HG02870 (cell line): ENCODE measurements around the gene TASOR2.

Source experiments
- ATAC-seq: cut with Tn5 transposase; IDR thresholded peaks from one replicate; pipeline ENCODE4 v1.9.1; 2021; ENCODE audit warnings: mild to moderate bottlenecking, moderate library complexity; ENCODE audit not compliant: unreplicated experiment

TASOR2 gene

GRCh38 chr10:5683065-5683464, 1.6 kb upstream of the TASOR2 start:
- ATAC-seq: no peak

DNA sequence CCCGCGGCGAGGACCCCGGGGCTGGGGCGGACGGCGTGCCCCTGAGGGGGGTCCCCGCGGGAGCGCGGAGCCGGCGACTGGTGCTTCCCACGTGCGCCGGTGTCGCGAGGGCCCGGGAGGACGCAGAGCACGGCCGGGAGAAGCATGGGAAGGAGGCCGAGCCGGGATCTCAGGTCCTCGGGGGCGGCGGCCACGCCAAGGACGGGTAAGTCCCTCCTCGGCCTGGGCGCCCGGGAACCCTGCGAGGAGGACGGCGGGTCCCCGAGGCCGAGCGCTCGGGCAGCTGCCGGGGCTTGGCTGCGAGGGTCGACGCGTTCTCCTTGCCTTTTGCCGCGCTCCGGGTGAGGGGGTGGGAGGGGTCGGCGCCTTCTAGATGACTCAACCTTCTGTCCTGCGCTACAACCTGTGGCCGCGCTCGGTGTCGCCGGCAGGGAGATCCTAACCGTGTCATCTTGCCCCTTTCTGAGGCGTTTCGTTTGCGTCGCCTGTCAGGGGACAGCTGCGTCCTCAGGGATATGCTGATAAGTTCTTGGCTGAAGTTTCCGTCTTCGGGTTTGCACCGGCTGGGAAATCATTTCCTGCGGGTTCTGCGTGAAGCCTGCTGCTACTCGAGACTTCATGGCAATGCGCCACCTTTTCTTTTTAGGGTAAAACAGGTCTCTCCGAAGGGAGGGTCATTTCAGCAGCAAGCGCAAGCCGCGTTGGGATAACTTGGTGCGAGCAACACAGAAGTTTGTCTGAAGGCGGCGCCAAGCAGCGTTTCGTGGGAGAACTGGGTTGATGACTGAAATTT, 529 bp downstream of the TASOR2 start:
- peak; percentile 50 for ATAC-seq

DNA sequence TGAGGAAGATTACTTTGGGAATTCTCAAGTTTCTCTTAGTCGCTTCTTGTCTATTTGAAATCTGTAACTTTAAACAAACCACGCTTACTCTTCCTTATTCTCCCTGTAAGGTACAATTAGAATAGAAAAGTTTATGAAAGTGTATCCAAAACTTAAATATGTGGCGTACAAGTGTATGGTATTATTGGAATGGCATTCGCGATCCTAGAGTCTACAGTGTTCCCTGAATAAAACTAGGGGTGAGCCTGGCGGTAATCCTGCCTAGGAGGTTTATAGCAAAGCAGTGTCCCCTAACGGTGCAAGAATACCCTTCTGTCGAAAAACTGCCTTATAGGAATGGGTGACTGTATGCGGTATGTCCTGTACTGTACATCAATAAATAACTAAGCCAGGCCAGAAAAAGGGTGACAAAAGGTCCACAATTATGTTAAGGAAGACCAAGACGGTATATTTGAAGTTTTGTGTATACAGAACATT, 1.2 kb downstream of the TASOR2 start:
- no peak for ATAC-seq

DNA sequence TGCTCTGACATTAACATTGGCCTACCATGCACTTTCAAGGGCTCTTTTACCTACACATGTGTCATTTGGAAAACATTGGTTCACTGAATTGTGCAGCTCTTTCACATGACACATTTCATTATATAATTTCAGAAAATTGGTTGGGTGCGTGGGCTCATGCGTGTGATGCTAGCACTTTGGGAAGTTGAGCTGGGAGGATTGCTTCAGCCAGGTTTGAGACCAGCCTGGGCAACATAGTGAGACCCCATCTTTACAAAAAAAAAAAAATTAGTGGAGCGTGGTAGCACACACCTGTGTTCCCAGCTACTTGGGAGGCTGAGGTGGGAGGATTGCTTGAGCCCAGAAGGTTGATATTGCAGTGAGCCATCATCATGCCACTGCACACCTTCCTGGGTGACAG, 3.9 kb downstream of the TASOR2 start:
- no peak for ATAC-seq

GRCh38 chr10:5691786-5692185, 7.1 kb downstream of the TASOR2 start:
- no peak for ATAC-seq

DNA sequence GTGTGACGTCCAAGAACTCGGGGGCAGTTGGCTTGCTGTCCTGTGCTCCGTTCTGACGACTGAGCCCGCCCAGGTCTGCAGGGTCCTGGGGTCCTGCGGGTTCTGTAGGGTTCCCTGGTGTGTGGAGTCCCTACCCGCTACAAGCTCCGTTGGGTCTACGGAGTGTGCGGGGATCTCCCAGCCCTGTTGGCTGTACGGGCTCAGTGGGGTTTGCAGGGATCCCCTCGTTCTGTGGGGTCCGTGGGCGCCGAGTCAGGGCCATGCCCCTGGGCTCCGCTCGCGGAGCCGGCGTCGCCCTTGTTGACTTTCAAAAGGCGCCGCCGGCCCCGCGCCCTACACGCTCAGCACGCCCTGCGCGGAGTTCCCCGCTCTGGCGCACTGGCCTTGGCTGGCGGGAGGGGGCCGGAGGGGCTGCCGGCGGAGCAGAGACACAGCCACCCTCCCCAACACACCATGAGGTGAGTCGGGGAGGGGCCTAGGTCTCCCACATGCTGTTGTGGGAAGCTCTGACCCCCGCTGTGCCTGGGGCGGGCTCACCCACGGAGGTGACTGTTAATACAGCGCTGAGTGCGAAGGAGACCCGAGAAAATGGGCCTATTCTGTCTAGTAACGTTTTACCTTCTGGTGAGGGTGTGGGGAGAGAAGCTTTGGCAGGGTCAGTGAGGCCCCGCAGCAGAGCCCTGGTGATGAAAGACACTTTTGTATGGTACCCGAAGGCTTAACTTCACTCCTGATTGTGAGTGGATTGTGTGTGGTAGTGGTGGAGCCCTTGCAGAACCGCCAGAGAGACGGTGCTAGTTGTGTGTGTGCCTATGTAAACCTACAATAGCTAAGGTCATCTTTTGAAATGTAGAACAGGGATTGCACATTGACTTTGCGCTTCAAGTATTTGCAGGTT, 8.1 kb downstream of the TASOR2 start:
- peak; percentile 71 for ATAC-seq

DNA sequence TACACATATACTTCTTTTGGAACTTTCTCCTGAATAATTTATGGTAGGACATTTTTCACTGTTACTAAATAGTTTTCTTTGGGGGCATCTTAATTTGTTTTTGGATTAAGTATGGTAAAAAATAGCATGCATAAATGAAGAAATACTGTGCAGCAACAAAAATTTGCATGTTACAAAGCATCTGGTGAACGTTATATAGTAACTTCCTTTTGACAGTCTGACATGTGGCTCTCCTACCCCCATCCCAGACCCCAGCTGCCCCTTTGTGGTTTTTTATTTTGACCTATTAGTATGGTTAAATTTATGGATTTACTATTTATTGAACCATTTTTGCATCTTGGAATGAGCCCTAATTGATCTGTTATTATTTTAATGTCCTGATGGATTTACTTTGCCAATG, 9.9 kb downstream of the TASOR2 start:
- no peak for ATAC-seq

GRCh38 chr10:5697342-5697741, 12.7 kb downstream of the TASOR2 start:
- no peak for ATAC-seq

DNA sequence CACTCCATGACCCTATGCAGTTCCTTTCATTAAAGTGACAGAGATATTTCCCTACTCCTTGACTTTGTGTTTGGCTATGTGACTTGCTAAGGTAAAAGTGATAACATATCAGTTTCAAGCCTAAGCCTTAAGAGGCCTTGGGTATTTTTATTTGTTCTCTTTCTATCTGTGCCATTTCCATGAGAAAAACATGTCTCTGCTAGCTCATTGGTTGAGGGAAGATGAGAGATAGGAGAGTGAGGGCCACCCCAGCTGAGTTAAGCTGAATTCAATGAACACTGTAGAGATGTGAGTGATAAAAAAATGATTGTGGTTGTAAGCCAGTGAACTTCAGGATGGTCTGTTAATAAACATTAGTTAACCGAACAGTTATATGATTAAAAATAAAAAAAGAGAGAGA, 13.4 kb downstream of the TASOR2 start:
- ATAC-seq: no peak

DNA sequence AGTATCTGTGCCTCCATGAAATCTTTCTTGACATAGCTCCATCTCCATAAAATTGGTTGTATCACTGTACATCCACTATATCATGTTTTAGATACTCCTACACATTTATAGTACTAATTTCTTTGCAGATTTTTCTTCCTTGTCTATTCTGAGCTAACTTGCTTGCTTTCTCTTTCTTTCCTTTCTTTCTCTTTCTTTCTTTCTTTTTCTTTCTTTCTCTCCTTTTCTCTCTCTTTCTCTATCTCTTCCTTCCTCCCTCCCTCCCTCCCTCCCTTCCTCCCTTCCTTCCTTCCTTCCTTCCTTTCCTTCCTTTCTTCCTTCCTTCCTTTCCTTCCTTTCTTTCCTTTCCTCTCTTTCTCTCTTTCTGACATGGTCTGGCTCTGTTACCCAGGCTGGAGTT, 23.7 kb downstream of the TASOR2 start:
- no peak for ATAC-seq

GRCh38 chr10:5709865-5710264, 25.2 kb downstream of the TASOR2 start:
- ATAC-seq: no peak

- ATAC-seq: no peak
Measured at GRCh38 chr10:5710859-5711258, 26.2 kb downstream of the TASOR2 start.

- ATAC-seq: no peak
Measured at GRCh38 chr10:5711642-5712041, 27.0 kb downstream of the TASOR2 start.

GRCh38 chr10:5719546-5719945, 34.9 kb downstream of the TASOR2 start:
- no peak for ATAC-seq

DNA sequence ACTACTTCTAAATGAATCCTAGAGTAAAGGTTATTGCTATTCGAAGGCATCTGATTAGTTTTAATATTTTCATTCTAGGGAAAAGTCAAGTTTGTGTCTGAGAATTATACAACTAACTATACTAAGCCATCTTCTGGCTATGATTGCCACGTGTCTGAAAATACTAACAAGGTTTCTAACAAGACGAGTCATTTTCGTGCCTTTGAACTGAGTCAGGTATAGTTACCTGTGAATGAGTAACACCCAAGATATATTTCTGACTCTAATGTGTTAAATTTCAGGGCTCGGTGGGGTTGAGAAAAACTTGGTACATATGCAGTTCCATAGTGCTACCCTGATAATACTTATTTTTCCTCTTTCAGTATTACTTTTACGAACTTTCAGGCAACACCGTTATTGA, 35.5 kb downstream of the TASOR2 start:
- ATAC-seq: no peak

DNA sequence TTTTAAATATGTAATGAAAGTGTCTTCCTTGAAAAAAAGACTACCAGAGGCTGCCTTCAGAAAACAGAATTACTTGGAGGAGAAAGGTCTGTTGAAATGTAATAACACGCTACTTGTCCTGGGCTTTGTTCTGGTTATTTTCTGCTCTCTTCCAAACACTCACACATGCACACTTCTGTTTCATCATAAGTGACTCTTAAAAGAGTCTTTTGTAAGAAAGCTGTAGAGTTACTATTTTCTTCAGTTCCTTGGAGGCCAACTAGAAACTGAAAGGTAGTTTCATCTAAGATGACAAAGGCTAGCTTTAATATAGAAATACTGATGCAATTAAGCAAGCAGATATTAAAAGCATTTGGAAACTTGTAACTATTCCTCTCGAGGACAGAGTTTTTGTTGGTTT, 39.1 kb downstream of the TASOR2 start:
- no peak for ATAC-seq

GRCh38 chr10:5730766-5731165, 46.1 kb downstream of the TASOR2 start:
- ATAC-seq: no peak

GRCh38 chr10:5731559-5731958, 46.9 kb downstream of the TASOR2 start:
- ATAC-seq: no peak

DNA sequence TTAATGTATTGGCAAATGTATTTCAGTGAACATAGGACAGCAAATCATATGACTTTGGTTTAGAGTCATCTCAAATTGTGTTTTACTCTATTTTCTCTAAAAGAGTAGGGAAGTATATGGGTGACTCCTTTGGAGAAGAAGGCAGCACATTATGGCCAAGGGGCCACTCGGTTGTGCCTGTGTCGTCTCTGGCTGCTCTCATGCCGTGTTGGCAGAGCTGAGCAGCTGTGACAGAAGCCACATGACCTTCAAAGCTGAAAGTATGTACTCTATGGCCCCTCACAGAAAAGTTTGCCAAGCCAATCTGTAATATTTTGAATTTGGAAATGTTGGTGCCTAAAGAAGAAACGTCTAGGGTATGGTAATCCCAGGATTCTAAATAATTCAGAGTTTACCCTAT, 47.5 kb downstream of the TASOR2 start:
- no peak for ATAC-seq
